HepG2 (cell line): ENCODE data around the gene IGFL2. TPM values are rescaled to one million over a fixed set of nuclear protein-coding genes. Genes with fewer than 3 reads are reported as not detected.

Experiments used
- ATAC-seq: fragments of 200-7000 bp; cut with Tn5 transposase; 3 replicates; pipeline ENCODE4 v1.9.1; 2020; ENCODE audit warnings: mild to moderate bottlenecking, moderate library complexity
- BruUV-seq: library from RNA; stranded (reverse); fragments of 400-500 nt; replicated peaks from 2 replicates; lab custom pipeline; 2021; lab: Mats Ljungman, UMichigan
- CTCF ChIA-PET: fragments of 300-600 bp; formaldehyde crosslinking; extraction: SDS; loops from one replicate; lab custom pipeline; 2021; ENCODE audit warnings: low total read pairs, inconsistent platforms, low intra/inter-chr PET ratio; lab: Yijun Ruan, JAX
- POLR2A ChIA-PET: fragments of 350-600 bp; sonication (Branson Sonifier 250); formaldehyde crosslinking; loops from one replicate; lab custom pipeline; 2020; ENCODE audit warnings: antibody characterized with exemption, inconsistent platforms; lab: Yijun Ruan, JAX
- DNase-seq: peaks from one replicate; pipeline ENCODE4 v3.0.0-alpha.2; 2015; ENCODE audit warnings: low spot score
- FAIRE-seq: peaks from 3 replicates; lab custom pipeline; 2011; peaks lifted over from hg19 to GRCh38; lab: Jason Lieb, UNC
- H2AFZ ChIP-seq: one replicate; pipeline ENCODE4 v1.6.1; 2011; ENCODE audit warnings: low read length, inconsistent platforms
- H3K27ac ChIP-seq: fragments of 300-600 bp; 3 replicates; pipeline ENCODE4 v1.8.0; 2011; ENCODE audit warnings: mixed run types, mild to moderate bottlenecking, mixed read lengths, low read length, inconsistent platforms; ENCODE audit not compliant: insufficient read depth; ENCODE audit errors: extremely low read length
- H3K27me3 ChIP-seq, 2 experiments: fragments of 200-600 bp in 1 of 2; 2 replicates in 1 of 2; 3 replicates in 1 of 2; pipeline versions ENCODE4 v1.6.0 to v1.8.0; 2011; ENCODE audit warnings: low read length in 2 of 2, mild to moderate bottlenecking in 2 of 2, moderate library complexity in 2 of 2, inconsistent platforms in 1 of 2; ENCODE audit not compliant: insufficient read depth in 2 of 2, control insufficient read depth in 1 of 2
- H3K36me3 ChIP-seq, 2 experiments: fragments of 200-600 bp in 1 of 2; replicated peaks in 1 of 2; 2 replicates in 1 of 2; 3 replicates in 1 of 2; pipeline versions ENCODE4 v1.5.1 to v1.8.0; 2011; ENCODE audit warnings: low read length in 2 of 2, inconsistent platforms in 1 of 2; ENCODE audit not compliant: insufficient read depth in 2 of 2, control insufficient read depth in 1 of 2
- H3K4me1 ChIP-seq: 2 replicates; pipeline ENCODE4 v1.5.1; 2012; ENCODE audit warnings: low read length, inconsistent platforms; ENCODE audit not compliant: insufficient read depth
- H3K4me2 ChIP-seq: 2 replicates; pipeline ENCODE4 v1.6.0; 2011; ENCODE audit warnings: low read depth, low read length, inconsistent platforms
- H3K4me3 ChIP-seq, 3 experiments: fragments of 200-600 bp in 1 of 3; sonication (generic), shearing (Covaris generic) in 1 of 3; replicated peaks in 1 of 3; 2 replicates each; pipeline ENCODE4 v1.5.1; 2011 to 2016; ENCODE audit warnings: low read length in 3 of 3, inconsistent platforms in 2 of 3, low read depth in 2 of 3, mild to moderate bottlenecking in 2 of 3, control low read depth in 1 of 3, mixed read lengths in 1 of 3; ENCODE audit not compliant: insufficient read depth in 1 of 3
- H3K79me2 ChIP-seq: one replicate; pipeline ENCODE4 v1.6.1; 2011; ENCODE audit warnings: low read length, inconsistent platforms; ENCODE audit not compliant: insufficient read depth
- H3K9ac ChIP-seq: 2 replicates; pipeline ENCODE4 v1.6.0; 2011; ENCODE audit warnings: mild to moderate bottlenecking, low read depth, low read length, inconsistent platforms; ENCODE audit not compliant: insufficient read depth
- H3K9me3 ChIP-seq: 2 replicates; pipeline ENCODE4 v1.5.1; 2012; ENCODE audit warnings: mild to moderate bottlenecking, low read length
- H4K20me1 ChIP-seq: 2 replicates; pipeline ENCODE4 v1.6.0; 2011; ENCODE audit warnings: inconsistent platforms, mild to moderate bottlenecking, low read length, moderate library complexity; ENCODE audit not compliant: insufficient read depth
- ELF3 ChIP-seq: IDR thresholded peaks from 2 replicates; pipeline ENCODE4 v1.6.1; 2016; ENCODE audit warnings: missing genetic modification reagents, missing compliant biosample characterization
- FOXC1 ChIP-seq: sonication (generic); formaldehyde crosslinking; IDR thresholded peaks from 2 replicates; pipeline ENCODE4 v1.8.0; 2022; ENCODE audit warnings: mild to moderate bottlenecking, missing genetic modification reagents, borderline replicate concordance
- FOXP1 ChIP-seq, 2 experiments: fragments of 450-650 bp in 1 of 2; IDR thresholded peaks; 2 replicates each; pipeline ENCODE4 v1.6.1; 2017 to 2018; ENCODE audit warnings: antibody characterized with exemption in 1 of 2
- HOXD1 ChIP-seq: sonication (generic); formaldehyde crosslinking; IDR thresholded peaks from 2 replicates; pipeline ENCODE4 v1.5.0; 2020; ENCODE audit warnings: missing genetic modification reagents
- ISL2 ChIP-seq: sonication (generic); formaldehyde crosslinking; IDR thresholded peaks from 2 replicates; pipeline ENCODE4 v1.5.0; 2020; ENCODE audit warnings: missing genetic modification reagents
- NR1H2 ChIP-seq: sonication (generic); formaldehyde crosslinking; IDR thresholded peaks from 2 replicates; pipeline ENCODE4 v1.8.1; 2022; ENCODE audit warnings: low read depth, missing genetic modification reagents, borderline replicate concordance
- PHF21A ChIP-seq: sonication (generic); formaldehyde crosslinking; IDR thresholded peaks from 2 replicates; pipeline ENCODE4 v1.5.0; 2020; ENCODE audit warnings: mild to moderate bottlenecking, missing genetic modification reagents
- SP140L ChIP-seq: sonication (generic); formaldehyde crosslinking; IDR thresholded peaks from 2 replicates; pipeline ENCODE4 v1.4.0; 2020; ENCODE audit warnings: missing genetic modification reagents, borderline replicate concordance
- ZFP37 ChIP-seq: sonication (generic); formaldehyde crosslinking; IDR thresholded peaks from 2 replicates; pipeline ENCODE4 v1.4.0; 2020; ENCODE audit warnings: missing genetic modification reagents, borderline replicate concordance
- ZIK1 ChIP-seq: sonication (generic); formaldehyde crosslinking; IDR thresholded peaks from 2 replicates; pipeline ENCODE4 v1.5.0; 2020; ENCODE audit warnings: mild to moderate bottlenecking, low read depth, missing genetic modification reagents, borderline replicate concordance
- ZKSCAN5 ChIP-seq: sonication (generic); formaldehyde crosslinking; IDR thresholded peaks from 2 replicates; pipeline ENCODE4 v1.5.1; 2020; ENCODE audit warnings: mild to moderate bottlenecking, missing genetic modification reagents
- ZMYM4 ChIP-seq: sonication (generic); formaldehyde crosslinking; IDR thresholded peaks from 2 replicates; pipeline ENCODE4 v1.8.1; 2023; ENCODE audit warnings: mild to moderate bottlenecking, missing genetic modification reagents
- ZNF670 ChIP-seq: sonication (generic); formaldehyde crosslinking; IDR thresholded peaks from 2 replicates; pipeline ENCODE4 v1.8.0; 2022; ENCODE audit warnings: mild to moderate bottlenecking, missing genetic modification reagents, borderline replicate concordance
- WGBS: methylation state at CpG from one replicate; pipeline ENCODE4 v1.1.6; 2017; ENCODE audit warnings: low lambda C conversion rate; 5-methylcytosine and 5-hydroxymethylcytosine counted together
- in situ Hi-C: cut with HindIII; loops from 2 replicates; pipeline ENCODE4 v1.10.0; 2017; ENCODE audit warnings: low pct_unique_long_range_greater_than_20kb; ENCODE audit not compliant: extremely low pct_ligation_motif_present
- intact Hi-C: fragments of 100-400 bp; cut with micrococcal nuclease; formaldehyde crosslinking; loops from one replicate; pipeline ENCODE4 v1.10.0; 2022; ENCODE audit not compliant: unreplicated experiment
- polyA plus RNA-seq, 8 experiments: library from polyadenylated mRNA; depleted of rRNA in 3 of 8; stranded (reverse) in 7 of 8; unstranded in 1 of 8; fragments of >200 nt; fragmentation: Illumina TruSeq in 4 of 8; extraction: Trizol in 4 of 8; gene quantifications; 2 replicates each; pipeline versions ENCODE4 v1.2.1 to v1.2.3, GENCODE V29; 2011 to 2016; ENCODE audit warnings: low read depth in 4 of 8, missing spikeins in 1 of 8, mixed read lengths in 1 of 8; ENCODE audit not compliant: insufficient read depth in 1 of 8
- total RNA-seq, 5 experiments: library from RNA; depleted of rRNA; stranded (reverse); fragments of >200 nt; fragmentation: Illumina TruSeq; extraction: Trizol; gene quantifications; 2 replicates each; pipeline ENCODE4 v1.2.3, GENCODE V29; 2016; ENCODE audit warnings: low read depth in 1 of 5
- TF ChIP-seq, protein P1 (sequence below): sonication (generic); formaldehyde crosslinking; IDR thresholded peaks from 2 replicates; pipeline ENCODE4 v1.5.0; 2020; ENCODE audit warnings: mild to moderate bottlenecking, low read depth, missing genetic modification reagents, borderline replicate concordance
- TF ChIP-seq, protein P2 (sequence below): sonication (generic); formaldehyde crosslinking; IDR thresholded peaks from 2 replicates; pipeline ENCODE4 v1.4.0; 2020; ENCODE audit warnings: mild to moderate bottlenecking, missing genetic modification reagents, borderline replicate concordance
- TF ChIP-seq, protein P3 (sequence below): fragments of 450-650 bp; IDR thresholded peaks from 2 replicates; pipeline ENCODE4 v1.6.1; 2016

IGFL2 gene
- total and polyA plus RNA-seq, 2 of the 13 experiments (the other 11 are each of a cell fraction or from before 2014, with no cell fraction given), result not detected

DNA sequence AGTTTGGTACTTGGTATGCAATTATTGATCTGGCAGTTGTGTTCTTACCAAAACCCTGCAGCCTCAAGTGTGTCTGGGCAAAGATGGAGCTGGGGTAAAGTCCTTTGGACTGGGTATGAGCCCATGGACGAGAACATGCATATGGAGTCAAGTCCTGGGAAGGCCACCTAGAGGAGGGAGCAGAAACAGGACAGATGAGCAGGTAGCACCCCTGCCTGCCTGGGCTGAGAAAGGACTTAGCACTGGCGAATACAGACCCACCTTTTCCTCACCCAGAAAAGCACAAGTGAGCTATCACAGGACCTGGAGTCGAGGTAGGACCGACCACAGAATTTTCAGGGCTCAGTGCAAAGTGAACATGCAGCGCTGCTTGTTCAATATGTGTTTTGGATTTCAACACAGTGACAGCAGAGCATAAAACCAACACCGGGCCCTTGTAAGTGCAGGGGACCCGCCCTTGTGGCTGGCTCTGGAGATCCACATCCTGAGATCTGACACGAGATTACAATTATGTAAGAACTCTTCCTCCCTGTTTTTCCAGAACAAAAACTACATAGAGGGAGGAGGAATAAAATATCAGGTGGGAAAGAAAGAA lies 25.9 kb downstream of the IGFL2 start:
- Histone ChIP-seq H3K79me2 (no peaks in the 10 kb centered on the region), H3K4me3 (no peak overlapping the region), H3K4me2 (no peak overlapping the region), H2AFZ (no peak overlapping the region), H4K20me1 (no peaks in the 10 kb centered on the region), H3K27ac (no peak overlapping the region), H3K27me3 (no peaks in the 10 kb centered on the region), H3K9me3 (no peaks in the 10 kb centered on the region), H3K36me3 (no peaks in the 10 kb centered on the region), H3K4me1 (no peaks in the 10 kb centered on the region), H3K9ac (no peak overlapping the region)
- DNase-seq (no peak), FAIRE-seq (no peak), ATAC-seq (peak; percentile 67)
- 0% methylated on average over 7 of the region's 8 CpGs for WGBS
- ChIA-PET CTCF (no interaction called here), POLR2A (no interaction called here)
- no TSS peak for BruUV-seq
- in situ Hi-C loops (no loop called here), intact Hi-C loops (no loop called here)
- TF ChIP-seq ELF3, result no peak
- no peak for TF ChIP-seq FOXP1 (IDR thresholded peaks at IDR 0.05)
- TF ChIP-seq FOXP1 (CRISPR knock-in tag; IDR thresholded peaks at IDR 0.05), result no peak
- TF ChIP-seq ZFP37 (CRISPR knock-in tag), result no peak
- TF ChIP-seq ZIK1 (CRISPR knock-in tag), result no peak
- TF ChIP-seq, protein P1, sequence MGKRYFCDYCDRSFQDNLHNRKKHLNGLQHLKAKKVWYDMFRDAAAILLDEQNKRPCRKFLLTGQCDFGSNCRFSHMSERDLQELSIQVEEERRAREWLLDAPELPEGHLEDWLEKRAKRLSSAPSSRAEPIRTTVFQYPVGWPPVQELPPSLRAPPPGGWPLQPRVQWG (CRISPR knock-in tag), result no peak
- no peak for TF ChIP-seq NR1H2 (CRISPR knock-in tag)
- no peak for TF ChIP-seq PHF21A (CRISPR knock-in tag)
- no peak for TF ChIP-seq HOXD1 (CRISPR knock-in tag)
- TF ChIP-seq, protein P2, sequence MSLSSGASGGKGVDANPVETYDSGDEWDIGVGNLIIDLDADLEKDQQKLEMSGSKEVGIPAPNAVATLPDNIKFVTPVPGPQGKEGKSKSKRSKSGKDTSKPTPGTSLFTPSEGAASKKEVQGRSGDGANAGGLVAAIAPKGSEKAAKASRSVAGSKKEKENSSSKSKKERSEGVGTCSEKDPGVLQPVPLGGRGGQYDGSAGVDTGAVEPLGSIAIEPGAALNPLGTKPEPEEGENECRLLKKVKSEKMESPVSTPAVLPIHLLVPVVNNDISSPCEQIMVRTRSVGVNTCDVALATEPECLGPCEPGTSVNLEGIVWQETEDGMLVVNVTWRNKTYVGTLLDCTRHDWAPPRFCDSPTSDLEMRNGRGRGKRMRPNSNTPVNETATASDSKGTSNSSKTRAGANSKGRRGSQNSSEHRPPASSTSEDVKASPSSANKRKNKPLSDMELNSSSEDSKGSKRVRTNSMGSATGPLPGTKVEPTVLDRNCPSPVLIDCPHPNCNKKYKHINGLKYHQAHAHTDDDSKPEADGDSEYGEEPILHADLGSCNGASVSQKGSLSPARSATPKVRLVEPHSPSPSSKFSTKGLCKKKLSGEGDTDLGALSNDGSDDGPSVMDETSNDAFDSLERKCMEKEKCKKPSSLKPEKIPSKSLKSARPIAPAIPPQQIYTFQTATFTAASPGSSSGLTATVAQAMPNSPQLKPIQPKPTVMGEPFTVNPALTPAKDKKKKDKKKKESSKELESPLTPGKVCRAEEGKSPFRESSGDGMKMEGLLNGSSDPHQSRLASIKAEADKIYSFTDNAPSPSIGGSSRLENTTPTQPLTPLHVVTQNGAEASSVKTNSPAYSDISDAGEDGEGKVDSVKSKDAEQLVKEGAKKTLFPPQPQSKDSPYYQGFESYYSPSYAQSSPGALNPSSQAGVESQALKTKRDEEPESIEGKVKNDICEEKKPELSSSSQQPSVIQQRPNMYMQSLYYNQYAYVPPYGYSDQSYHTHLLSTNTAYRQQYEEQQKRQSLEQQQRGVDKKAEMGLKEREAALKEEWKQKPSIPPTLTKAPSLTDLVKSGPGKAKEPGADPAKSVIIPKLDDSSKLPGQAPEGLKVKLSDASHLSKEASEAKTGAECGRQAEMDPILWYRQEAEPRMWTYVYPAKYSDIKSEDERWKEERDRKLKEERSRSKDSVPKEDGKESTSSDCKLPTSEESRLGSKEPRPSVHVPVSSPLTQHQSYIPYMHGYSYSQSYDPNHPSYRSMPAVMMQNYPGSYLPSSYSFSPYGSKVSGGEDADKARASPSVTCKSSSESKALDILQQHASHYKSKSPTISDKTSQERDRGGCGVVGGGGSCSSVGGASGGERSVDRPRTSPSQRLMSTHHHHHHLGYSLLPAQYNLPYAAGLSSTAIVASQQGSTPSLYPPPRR (CRISPR knock-in tag), result no peak
- no peak for TF ChIP-seq ISL2 (CRISPR knock-in tag)
- no peak for TF ChIP-seq ZMYM4 (CRISPR knock-in tag)
- TF ChIP-seq ZNF670 (CRISPR knock-in tag), result no peak
- no peak for TF ChIP-seq SP140L (CRISPR knock-in tag)
- TF ChIP-seq, protein P3, sequence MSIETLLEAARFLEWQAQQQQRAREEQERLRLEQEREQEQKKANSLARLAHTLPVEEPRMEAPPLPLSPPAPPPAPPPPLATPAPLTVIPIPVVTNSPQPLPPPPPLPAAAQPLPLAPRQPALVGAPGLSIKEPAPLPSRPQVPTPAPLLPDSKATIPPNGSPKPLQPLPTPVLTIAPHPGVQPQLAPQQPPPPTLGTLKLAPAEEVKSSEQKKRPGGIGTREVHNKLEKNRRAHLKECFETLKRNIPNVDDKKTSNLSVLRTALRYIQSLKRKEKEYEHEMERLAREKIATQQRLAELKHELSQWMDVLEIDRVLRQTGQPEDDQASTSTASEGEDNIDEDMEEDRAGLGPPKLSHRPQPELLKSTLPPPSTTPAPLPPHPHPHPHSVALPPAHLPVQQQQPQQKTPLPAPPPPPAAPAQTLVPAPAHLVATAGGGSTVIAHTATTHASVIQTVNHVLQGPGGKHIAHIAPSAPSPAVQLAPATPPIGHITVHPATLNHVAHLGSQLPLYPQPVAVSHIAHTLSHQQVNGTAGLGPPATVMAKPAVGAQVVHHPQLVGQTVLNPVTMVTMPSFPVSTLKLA, result no peak
- no peak for TF ChIP-seq FOXC1
- no peak for TF ChIP-seq ZKSCAN5 (CRISPR knock-in tag)
